Hepatic stellate cell (primary cell): ENCODE data around the gene PNMA8A.

ENCODE experiments used
- DNase-seq: peaks from one replicate; pipeline ENCODE4 v3.0.0; 2011; ENCODE audit warnings: low spot score

PNMA8A gene

DNA sequence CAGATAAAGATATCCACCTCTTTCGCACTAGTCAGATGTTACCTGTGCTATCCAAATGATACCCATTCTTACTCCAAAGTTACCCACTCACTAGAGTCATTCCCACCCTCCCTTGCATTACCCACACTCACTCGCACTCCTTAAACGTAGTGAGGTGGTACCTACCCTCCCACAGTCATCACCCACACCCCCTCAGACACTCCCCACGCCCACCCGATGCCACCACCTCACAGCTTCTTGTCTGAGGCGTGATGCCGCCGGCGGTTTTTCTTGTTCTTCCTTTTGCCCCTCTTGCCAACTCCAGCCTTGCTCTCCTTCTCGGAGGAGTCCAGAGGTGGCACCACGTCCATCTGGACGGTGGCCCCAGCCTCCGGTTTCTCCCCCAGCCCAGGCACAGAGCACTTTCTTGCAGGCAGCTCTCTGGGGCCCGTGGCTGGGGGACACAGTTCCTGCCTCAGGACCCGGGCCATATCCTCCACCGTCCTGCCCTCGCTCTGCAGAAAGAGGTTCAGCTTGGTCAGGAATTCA, 43.8 kb downstream of the PNMA8A start:
- no peak for DNase-seq

DNA sequence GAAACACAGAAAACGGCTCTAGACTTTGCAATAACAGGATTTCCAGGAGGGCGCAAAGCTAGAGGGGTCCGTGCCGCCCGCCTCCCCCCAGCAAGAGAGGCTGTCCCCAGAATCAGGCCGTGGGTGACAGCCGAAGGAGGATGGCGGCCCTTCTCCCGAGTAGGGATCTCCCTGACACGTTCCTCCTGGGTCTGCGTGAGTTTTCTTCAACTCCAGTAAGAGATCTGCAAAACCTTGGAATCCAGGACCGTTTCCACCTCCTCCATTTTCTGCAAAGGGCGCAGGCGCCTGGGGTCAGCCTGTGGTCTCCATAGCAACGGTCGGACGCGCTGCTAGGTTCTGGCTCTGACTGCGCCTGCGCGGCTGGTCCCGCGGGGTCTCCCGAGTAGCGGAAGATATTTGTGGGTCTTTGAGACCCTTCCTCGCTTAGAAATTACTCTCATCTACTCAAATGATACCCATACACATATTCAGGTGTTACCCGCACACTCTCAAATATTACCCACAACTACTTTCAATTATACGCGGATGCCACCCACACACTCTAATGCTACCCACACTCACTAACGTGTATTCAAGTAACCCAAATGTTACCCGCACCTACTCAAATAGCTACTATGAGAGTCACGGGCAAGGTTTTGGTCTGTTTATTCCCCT, 44.7 kb downstream of the PNMA8A start:
- DNase-seq = peak; percentile 63

DNA sequence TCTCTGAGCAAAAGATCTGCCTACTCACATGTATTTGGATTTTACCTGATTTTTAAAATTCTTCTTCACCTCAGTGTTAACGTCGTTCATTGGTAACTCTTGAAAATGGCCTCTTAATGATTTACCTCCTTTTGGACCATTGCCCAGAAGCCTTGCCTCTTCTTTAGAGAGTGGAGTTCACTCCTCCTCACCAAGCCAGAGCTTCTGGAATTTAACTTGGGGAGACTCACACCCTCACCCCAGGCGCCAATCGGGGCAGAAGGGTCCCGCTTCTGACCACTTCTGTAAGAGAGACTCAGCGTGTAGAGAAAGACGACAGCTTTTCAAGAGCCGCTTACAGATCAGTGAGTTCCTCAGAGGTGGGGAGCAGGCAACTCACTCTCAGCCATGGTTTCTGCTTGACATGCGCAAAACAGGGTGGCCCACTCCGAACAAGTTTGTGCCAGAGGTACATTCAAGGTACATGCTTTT, 45.3 kb downstream of the PNMA8A start:
- no peak for DNase-seq

DNA sequence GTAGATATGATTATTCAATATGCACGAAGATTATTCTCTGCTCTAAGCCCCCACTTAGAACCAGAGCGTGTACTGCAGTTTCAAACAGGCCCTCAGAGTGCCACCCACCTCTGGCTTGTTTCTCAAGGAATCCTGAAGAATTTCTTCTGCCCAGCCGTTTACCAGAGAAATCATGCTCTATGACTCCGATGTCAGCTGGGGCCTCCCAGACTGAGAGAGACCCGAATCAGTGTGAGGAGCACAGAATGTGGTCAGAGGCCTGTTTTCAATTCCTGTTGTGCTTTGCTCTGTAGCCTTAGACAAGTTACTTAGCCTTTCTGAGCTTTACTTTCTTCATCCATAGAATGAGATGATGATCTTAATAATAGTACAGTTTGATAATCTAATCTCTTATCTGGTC, 48.2 kb downstream of the PNMA8A start:
- DNase-seq = no peak

DNA sequence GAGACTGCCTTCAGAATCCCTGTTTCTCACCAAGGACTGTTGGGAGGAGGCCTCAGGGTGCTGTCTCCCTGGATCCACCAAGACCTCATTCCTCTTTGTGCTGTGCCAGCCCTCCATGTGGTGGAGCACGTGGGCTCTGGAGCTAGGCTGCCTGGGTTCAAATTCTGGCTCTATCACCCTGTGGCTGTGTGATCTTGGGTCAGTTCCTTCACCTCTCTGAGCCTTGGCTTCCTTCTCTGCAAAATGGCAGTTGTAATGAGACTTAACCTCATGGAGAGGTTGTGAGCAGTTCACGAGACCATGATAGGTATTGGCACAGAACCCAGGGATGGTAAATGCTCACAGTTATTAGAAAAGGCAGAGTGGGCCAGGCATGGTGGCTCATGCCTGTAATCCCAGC, 49.0 kb downstream of the PNMA8A start:
- DNase-seq = no peak

DNA sequence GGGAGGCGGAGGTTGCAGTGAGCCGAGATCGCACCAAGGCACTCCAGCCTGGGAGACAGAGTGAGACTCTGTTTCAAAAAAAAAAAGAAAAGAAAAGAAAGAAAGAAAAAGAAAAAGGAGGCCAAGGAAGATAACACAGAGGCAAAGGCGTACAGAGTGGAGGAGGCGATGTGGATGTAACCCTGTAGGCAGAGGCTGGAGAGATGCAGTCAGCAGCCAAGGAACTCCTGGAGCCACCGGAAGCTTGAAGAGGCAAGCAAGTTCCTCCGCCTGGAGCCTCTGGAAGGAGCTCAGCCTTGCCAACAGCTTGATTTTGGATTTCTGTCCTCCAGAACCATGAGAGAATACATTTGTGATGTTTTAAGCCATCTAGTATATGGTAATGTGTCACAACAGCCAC, 51.3 kb downstream of the PNMA8A start:
- no peak for DNase-seq
